Muscle layer of colon (tissue), 2 donors: ENCODE results near the gene RAB6A.
"Not testable (repeated sequence)": the region's sequence is repeated elsewhere in the genome, so short reads cannot be mapped to it uniquely, and the experiment has no call there.

Experiments
- H3K27ac ChIP-seq: one replicate; pipeline ENCODE4 v1.7.0; 2013; ENCODE audit warnings: low read depth, mild to moderate bottlenecking, low read length, moderate library complexity
- H3K27me3 ChIP-seq, 2 donors: one replicate each; pipeline ENCODE4 v1.7.0; 2013; ENCODE audit warnings: low read length in 2 of 2, mild to moderate bottlenecking in 2 of 2; ENCODE audit not compliant: insufficient read depth in 2 of 2, control insufficient read depth in 1 of 2
- H3K36me3 ChIP-seq: one replicate; pipeline ENCODE4 v1.7.0; 2013; ENCODE audit warnings: mild to moderate bottlenecking, low read length; ENCODE audit not compliant: insufficient read depth
- H3K4me1 ChIP-seq: one replicate; pipeline ENCODE4 v1.7.0; 2013; ENCODE audit warnings: mild to moderate bottlenecking, low read length; ENCODE audit not compliant: insufficient read depth
- H3K4me3 ChIP-seq, 2 donors: one replicate each; pipeline ENCODE4 v1.7.0; 2013; ENCODE audit warnings: low read length in 2 of 2, low read depth in 1 of 2, mild to moderate bottlenecking in 1 of 2, moderate library complexity in 1 of 2
- H3K9ac ChIP-seq: one replicate; pipeline ENCODE4 v1.7.0; 2013; ENCODE audit warnings: low read length
- H3K9me3 ChIP-seq: one replicate; pipeline ENCODE4 v1.7.0; 2013; ENCODE audit warnings: mild to moderate bottlenecking, low read length
- donor health status: abdominal sarcoma.
- donor health status: Adenocarcinoma of cecum.

RAB6A gene

GRCh38 chr11:73747762-73748161 is 13.1 kb downstream of the RAB6A start:
- Histone ChIP-seq H3K9me3 (no peaks in the 10 kb centered on the region), H3K9ac (no peak overlapping the region), H3K4me1 (no peaks in the 10 kb centered on the region), H3K4me3 (no peak overlapping the region), H3K36me3 (peaks cover 3% of the 10 kb centered on the region), H3K27me3 (no peaks in the 10 kb centered on the region), H3K27ac (no peak overlapping the region)

GRCh38 chr11:73746701-73747100 is 14.2 kb downstream of the RAB6A start:
- H3K27ac ChIP-seq, result no peak overlapping the region
- H3K9me3 ChIP-seq, result no peaks in the 10 kb centered on the region
- H3K4me3 ChIP-seq, result no peak overlapping the region
- H3K4me1 ChIP-seq, result no peaks in the 10 kb centered on the region
- H3K27me3 ChIP-seq, result no peaks in the 10 kb centered on the region
- peaks cover 3% of the 10 kb centered on the region for H3K36me3 ChIP-seq
- no peak overlapping the region for H3K9ac ChIP-seq

- Histone ChIP-seq H3K9ac (no peak overlapping the region), H3K4me3 (no peak overlapping the region), H3K9me3 (no peaks in the 10 kb centered on the region), H3K27ac (no peak overlapping the region), H3K27me3 (no peaks in the 10 kb centered on the region), H3K4me1 (no peaks in the 10 kb centered on the region), H3K36me3 (no peaks in the 10 kb centered on the region)
Observed at GRCh38 chr11:73743045-73743444, 17.8 kb downstream of the RAB6A start.

- H3K36me3 ChIP-seq, H3K9ac ChIP-seq, H3K4me1 ChIP-seq, H3K27me3 ChIP-seq, H3K27ac ChIP-seq, H3K9me3 ChIP-seq, H3K4me3 ChIP-seq: not testable (repeated sequence)
Observed at GRCh38 chr11:73735959-73736358, 24.9 kb downstream of the RAB6A start.

GRCh38 chr11:73734993-73735392 is 25.9 kb downstream of the RAB6A start:
- H3K9ac ChIP-seq, result no peak overlapping the region
- H3K36me3 ChIP-seq, result peaks cover 5% of the 10 kb centered on the region

GRCh38 chr11:73734011-73734410 is 26.9 kb downstream of the RAB6A start:
- not testable (repeated sequence) for H3K27ac ChIP-seq, H3K9me3 ChIP-seq, H3K4me3 ChIP-seq, H3K9ac ChIP-seq, H3K4me1 ChIP-seq, H3K27me3 ChIP-seq
- peaks cover 13% of the 10 kb centered on the region for H3K36me3 ChIP-seq

More at GRCh38 chr11:73734993-73735392, 25.9 kb downstream of the RAB6A start:
- no peak overlapping the region for H3K27ac ChIP-seq
- H3K4me1 ChIP-seq, result no peaks in the 10 kb centered on the region
- no peaks in the 10 kb centered on the region for H3K27me3 ChIP-seq
- no peaks in the 10 kb centered on the region for H3K9me3 ChIP-seq
- H3K4me3 ChIP-seq, result no peak overlapping the region

GRCh38 chr11:73732936-73733335 is 27.9 kb downstream of the RAB6A start:
- peaks cover 13% of the 10 kb centered on the region for H3K36me3 ChIP-seq
- H3K27me3 ChIP-seq, H3K9ac ChIP-seq, H3K9me3 ChIP-seq, H3K4me1 ChIP-seq, H3K27ac ChIP-seq, H3K4me3 ChIP-seq: not testable (repeated sequence)

- Histone ChIP-seq H3K4me3 (no peak overlapping the region), H3K4me1 (no peaks in the 10 kb centered on the region), H3K36me3 (peaks cover 13% of the 10 kb centered on the region), H3K9ac (no peak overlapping the region), H3K27me3 (no peaks in the 10 kb centered on the region), H3K9me3 (no peaks in the 10 kb centered on the region), H3K27ac (no peak overlapping the region)
Observed at GRCh38 chr11:73729594-73730206, 31.2 kb downstream of the RAB6A start.

- H3K36me3 ChIP-seq, result peaks cover 13% of the 10 kb centered on the region
- H3K27me3 ChIP-seq, result no peaks in the 10 kb centered on the region
- no peak overlapping the region for H3K4me3 ChIP-seq
- H3K27ac ChIP-seq, result no peak overlapping the region
- H3K4me1 ChIP-seq, result no peaks in the 10 kb centered on the region
- H3K9me3 ChIP-seq, result no peaks in the 10 kb centered on the region
- no peak overlapping the region for H3K9ac ChIP-seq
Observed at GRCh38 chr11:73728000-73728399, 32.9 kb downstream of the RAB6A start.

- no peak overlapping the region for H3K9ac ChIP-seq
- no peak overlapping the region for H3K27ac ChIP-seq
- H3K36me3 ChIP-seq, result peaks cover 13% of the 10 kb centered on the region
- H3K27me3 ChIP-seq, result no peaks in the 10 kb centered on the region
- H3K4me3 ChIP-seq, result no peak overlapping the region
- H3K9me3 ChIP-seq, result no peaks in the 10 kb centered on the region
- H3K4me1 ChIP-seq, result no peaks in the 10 kb centered on the region
Observed at GRCh38 chr11:73726825-73727224, 34.0 kb downstream of the RAB6A start.

GRCh38 chr11:73717136-73717535 is 43.7 kb downstream of the RAB6A start:
- no peaks in the 10 kb centered on the region for H3K36me3 ChIP-seq
- H3K4me1 ChIP-seq, result no peaks in the 10 kb centered on the region
- H3K27me3 ChIP-seq, result no peaks in the 10 kb centered on the region
- no peaks in the 10 kb centered on the region for H3K9me3 ChIP-seq
- H3K9ac ChIP-seq, result no peak overlapping the region
- H3K4me3 ChIP-seq, result no peak overlapping the region
- no peak overlapping the region for H3K27ac ChIP-seq
